Measurements from ENCODE around the gene GNB5.

- no peak for TF ChIP-seq CTCF (conservative IDR thresholded peaks at IDR 0.05; ENCODE audit: low read depth, low read length)
- TF ChIP-seq EZH2 (IDR thresholded peaks at IDR 0.05; ENCODE audit: borderline replicate concordance, low read depth, low read length, poor library complexity, severe bottlenecking) = no peak
These were observed 28.9 kb downstream of the GNB5 start for GRCh38 chr15:52162260-52162659.

All from A673 (cell line).